T-helper 2 cell treated with Interferon-gamma antibody and Interleukin-4, amounts not matched to agents 5 μg/mL and 100 μg/mL, for 36 hours (primary cell): Measurements from ENCODE around the gene TPSG1.
"Not testable (repeated sequence)": the region's sequence is repeated elsewhere in the genome, so short reads cannot be mapped to it uniquely, and the experiment has no call there.

Experiments
- DNase-seq: peaks from one replicate; pipeline ENCODE4 v3.0.0; 2021; ENCODE audit warnings: low spot score
- H3K27ac Mint-ChIP-seq: one replicate; pipeline ENCODE4 v1.8.0; 2021; ENCODE audit warnings: mild to moderate bottlenecking, mixed read lengths
- H3K27me3 Mint-ChIP-seq: one replicate; pipeline ENCODE4 v1.8.0; 2021; ENCODE audit warnings: low read depth, mixed read lengths
- H3K36me3 Mint-ChIP-seq: one replicate; pipeline ENCODE4 v1.8.0; 2021; ENCODE audit warnings: low read depth, mixed read lengths
- H3K4me1 Mint-ChIP-seq: one replicate; pipeline ENCODE4 v1.8.0; 2021; ENCODE audit warnings: low read depth, mixed read lengths
- H3K4me3 Mint-ChIP-seq: one replicate; pipeline ENCODE4 v1.8.0; 2022; ENCODE audit warnings: mild to moderate bottlenecking, moderate library complexity, mixed read lengths
- H3K9me3 Mint-ChIP-seq: one replicate; pipeline ENCODE4 v1.8.0; 2021; ENCODE audit warnings: mixed read lengths

Gene TPSG1

DNA sequence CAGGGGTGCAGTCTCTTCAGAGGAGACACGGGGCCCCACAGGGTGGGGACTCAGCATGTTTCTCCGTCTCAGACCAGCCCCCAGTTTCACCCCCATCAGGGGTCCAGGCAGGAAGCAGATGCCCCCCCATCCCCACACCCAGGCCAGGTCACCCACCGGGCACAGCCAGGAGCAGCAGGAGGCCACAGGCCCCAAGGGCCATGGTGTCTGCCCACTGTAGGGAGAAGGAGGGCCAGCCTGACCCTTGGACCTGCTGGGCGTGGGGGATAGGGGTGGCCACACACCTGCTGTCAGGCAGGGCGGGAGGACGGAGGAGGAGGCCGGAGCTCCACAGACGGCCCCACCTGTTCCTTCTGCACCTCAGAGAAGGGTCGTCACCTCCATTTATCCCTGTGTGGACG lies at the start of gene TPSG1:
Gene TPSG1 (minus strand): TSS at position 218 of the 401 bp plus-strand sequence. CDS start 16 bp downstream, at position 202.
- no peaks in the 10 kb centered on the region for H3K36me3 Mint-ChIP-seq
- H3K27me3 Mint-ChIP-seq = no peaks in the 10 kb centered on the region
- no peak within 1 kb of the TSS for H3K27ac Mint-ChIP-seq
- H3K4me3 Mint-ChIP-seq = no peak within 1 kb of the TSS
- DNase-seq = no peak
- no peaks in the 10 kb centered on the region for H3K4me1 Mint-ChIP-seq
- H3K9me3 Mint-ChIP-seq = no peaks in the 10 kb centered on the region

DNA sequence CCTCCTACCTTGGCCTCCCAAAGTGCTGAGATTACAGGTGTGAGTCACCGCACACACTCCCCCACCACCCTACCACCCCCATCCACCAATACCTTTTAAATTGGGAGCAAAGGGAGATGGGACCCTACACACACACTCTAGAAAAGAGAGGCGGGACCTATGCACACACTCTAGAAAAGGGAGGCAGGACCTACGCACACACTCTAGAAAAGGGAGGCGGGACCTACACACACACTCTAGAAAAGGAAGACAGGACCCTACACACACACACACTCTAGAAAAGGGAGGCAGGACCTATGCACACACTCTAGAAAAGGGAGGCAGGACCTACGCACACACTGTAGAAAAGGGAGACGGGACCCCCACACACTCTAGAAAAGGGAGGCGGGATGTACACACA lies 49.7 kb upstream of the TPSG1 start:
- no peak overlapping the region for H3K4me3 Mint-ChIP-seq
- no peak overlapping the region for H3K27ac Mint-ChIP-seq
- DNase-seq = no peak
- H3K27me3 Mint-ChIP-seq = no peaks in the 10 kb centered on the region
- no peaks in the 10 kb centered on the region for H3K4me1 Mint-ChIP-seq
- H3K9me3 Mint-ChIP-seq = no peaks in the 10 kb centered on the region
- no peaks in the 10 kb centered on the region for H3K36me3 Mint-ChIP-seq

DNA sequence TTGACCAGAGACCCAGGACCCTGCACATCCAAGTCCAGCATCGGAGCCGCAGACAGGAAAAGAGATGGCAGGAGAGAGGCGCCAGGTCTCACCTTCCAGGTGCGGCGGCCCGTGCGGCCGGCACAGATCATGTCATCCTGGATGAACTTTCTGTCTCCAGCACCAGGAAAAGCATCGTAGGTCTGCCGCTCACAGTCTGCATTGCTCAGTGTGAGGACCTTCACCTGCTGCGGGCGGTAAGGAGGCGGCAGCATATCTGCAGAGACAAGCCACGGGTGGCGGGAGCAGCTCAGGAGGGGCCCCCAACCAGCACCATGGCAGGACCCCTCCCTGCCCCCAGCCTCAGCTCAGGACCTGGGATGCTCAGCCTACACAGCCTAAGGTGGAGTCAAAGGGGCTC lies 48.7 kb upstream of the TPSG1 start:
- Mint-ChIP-seq H3K36me3 (no peaks in the 10 kb centered on the region), H3K27ac (no peak overlapping the region), H3K9me3 (no peaks in the 10 kb centered on the region), H3K4me3 (no peak overlapping the region), H3K4me1 (no peaks in the 10 kb centered on the region), H3K27me3 (no peaks in the 10 kb centered on the region)
- DNase-seq = no peak

DNA sequence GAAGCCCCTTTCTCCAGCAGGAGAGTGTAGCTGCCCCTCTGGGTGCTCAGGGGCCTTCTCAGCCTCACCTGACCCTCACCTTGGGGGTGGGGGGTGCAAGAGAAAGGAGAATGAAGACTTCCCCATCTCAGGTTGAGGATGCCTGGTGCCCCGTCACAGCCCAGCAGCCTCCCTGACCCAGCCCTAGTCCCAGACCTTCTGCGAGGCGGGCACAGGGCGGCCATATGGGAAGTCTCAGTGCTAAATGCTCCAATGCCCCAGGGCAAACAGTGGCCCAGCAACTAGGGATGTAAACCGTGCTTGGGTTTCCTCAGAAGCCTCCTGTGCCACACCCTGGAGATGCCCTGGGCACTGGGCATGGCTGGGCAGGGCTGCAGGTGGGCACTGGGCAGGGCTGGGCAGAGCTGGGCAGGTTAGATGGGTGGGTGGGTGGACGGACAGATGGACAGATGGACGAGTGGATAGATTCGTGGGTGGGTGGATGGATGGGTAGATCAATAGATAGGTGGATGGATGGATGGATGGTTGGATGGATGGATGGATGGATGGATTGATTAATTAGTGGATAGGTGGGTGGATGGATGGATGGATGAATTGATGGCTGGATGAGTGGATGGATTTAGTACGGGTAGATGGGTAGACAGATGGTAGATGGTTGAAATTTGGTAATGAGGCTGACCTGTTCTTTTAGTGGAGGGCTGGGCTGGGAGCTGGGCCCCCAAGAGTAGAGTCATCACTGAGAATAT lies 47.6 kb upstream of the TPSG1 start:
- Mint-ChIP-seq H3K27me3 (no peaks in the 10 kb centered on the region), H3K4me1 (no peaks in the 10 kb centered on the region), H3K4me3 (no peak overlapping the region), H3K27ac (no peak overlapping the region), H3K9me3 (no peaks in the 10 kb centered on the region), H3K36me3 (no peaks in the 10 kb centered on the region)
- DNase-seq = no peak

DNA sequence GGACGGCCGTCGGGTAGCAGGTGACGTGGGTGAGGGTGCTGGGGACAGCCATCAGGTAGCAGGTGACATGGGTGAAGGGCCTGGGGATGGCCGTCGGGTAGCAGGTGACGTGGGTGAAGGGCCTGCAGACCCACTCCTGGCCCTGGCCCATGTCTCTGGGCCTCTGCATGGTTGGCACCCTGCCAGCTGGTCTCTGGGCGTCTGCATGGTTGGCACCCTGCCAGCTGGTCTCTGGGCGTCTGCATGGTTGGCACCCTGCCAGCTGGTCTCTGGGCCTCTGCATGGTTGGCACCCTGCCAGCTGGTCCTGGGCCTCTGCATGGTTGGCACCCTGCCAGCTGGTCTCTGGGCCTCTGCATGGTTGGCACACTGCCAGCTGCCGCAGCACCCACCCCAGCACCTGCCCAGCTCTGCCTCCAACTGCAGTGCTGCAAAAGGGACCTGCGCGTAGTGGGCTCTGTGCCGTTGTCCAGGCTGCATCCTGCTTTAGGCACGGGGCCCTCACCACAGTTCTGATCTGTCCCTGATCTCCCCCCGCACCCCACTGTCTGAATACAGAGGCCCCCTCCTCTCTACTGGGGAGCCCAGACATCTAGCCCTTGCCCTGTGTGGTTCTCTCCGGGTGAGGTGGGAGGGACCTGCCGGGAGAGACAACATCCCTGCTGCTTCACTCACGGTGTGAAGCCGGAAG lies 46.8 kb upstream of the TPSG1 start:
- DNase-seq, H3K27ac Mint-ChIP-seq: not testable (repeated sequence)

DNA sequence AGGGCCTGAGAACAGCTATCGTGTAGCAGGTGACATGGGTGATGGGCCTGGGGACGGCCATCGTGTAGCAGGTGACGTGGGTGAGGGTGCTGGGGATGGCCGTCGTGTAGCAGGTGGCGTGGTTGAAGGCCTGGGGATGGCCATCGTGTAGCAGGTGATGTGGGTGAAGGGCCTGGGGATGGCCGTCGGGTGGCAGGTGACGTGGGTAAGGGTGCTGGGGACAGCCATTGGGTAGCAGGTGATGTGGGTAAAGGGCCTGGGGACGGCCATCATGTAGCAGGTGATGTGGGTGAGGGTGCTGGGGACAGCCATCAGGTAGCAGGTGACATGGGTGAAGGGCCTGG lies 46.3 kb upstream of the TPSG1 start:
- H3K27ac Mint-ChIP-seq = no peak overlapping the region

More for the DNA sequence above, 46.8 kb upstream of the TPSG1 start:
- not testable (repeated sequence) for H3K36me3 Mint-ChIP-seq, H3K9me3 Mint-ChIP-seq, H3K4me3 Mint-ChIP-seq, H3K27me3 Mint-ChIP-seq, H3K4me1 Mint-ChIP-seq

DNA sequence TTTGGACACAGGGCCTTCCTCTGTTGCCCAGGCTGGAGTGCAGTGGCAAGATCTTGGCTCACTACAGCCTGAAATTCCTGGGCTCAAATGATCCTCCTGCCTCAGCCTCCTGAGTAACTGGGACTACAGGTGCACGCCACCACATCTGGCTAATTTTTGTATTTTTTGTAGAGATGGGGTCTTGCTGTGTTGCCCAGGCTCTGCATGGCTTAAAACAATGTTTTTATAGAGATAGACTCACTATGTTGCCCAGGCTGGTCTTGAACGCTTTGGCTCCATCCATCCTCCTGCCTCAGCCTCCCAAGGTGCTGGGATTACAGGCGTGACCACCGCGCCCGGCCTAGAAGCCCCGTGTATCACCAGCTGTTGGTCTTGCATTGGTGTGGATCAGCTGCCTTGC lies 44.4 kb upstream of the TPSG1 start:
- H3K27ac Mint-ChIP-seq, H3K36me3 Mint-ChIP-seq, H3K27me3 Mint-ChIP-seq, DNase-seq, H3K4me3 Mint-ChIP-seq, H3K4me1 Mint-ChIP-seq, H3K9me3 Mint-ChIP-seq: not testable (repeated sequence)

More for the DNA sequence above, 46.3 kb upstream of the TPSG1 start:
- Mint-ChIP-seq H3K4me3 (no peak overlapping the region), H3K4me1 (no peaks in the 10 kb centered on the region), H3K36me3 (no peaks in the 10 kb centered on the region), H3K9me3 (no peaks in the 10 kb centered on the region), H3K27me3 (no peaks in the 10 kb centered on the region)
- DNase-seq = no peak

DNA sequence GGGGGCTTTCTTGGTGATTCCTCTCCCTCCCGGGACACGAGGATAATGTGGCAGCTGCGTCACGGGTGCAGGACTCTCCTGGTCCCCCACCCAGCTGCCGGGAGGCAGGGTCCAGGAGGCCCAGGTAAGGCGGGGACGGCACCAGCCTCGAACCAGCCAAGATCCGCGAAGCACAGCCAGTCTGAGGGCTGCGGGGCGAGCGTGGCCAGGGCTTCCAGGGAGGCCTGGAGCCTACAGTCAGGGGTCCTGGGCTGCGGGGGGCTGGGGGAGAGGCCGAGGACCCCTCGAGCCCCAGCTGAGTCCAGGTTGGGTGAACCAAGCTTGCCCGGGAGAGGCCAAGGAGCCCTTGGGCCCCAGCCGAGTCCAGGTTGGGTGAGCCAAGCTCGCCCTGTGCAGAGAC lies 40.8 kb upstream of the TPSG1 start:
- H3K9me3 Mint-ChIP-seq = peaks cover 10% of the 10 kb centered on the region
- no peak overlapping the region for H3K4me3 Mint-ChIP-seq
- H3K27ac Mint-ChIP-seq = no peak overlapping the region
- peaks cover 10% of the 10 kb centered on the region for H3K27me3 Mint-ChIP-seq
- H3K36me3 Mint-ChIP-seq = no peaks in the 10 kb centered on the region
- DNase-seq = no peak
- no peaks in the 10 kb centered on the region for H3K4me1 Mint-ChIP-seq

DNA sequence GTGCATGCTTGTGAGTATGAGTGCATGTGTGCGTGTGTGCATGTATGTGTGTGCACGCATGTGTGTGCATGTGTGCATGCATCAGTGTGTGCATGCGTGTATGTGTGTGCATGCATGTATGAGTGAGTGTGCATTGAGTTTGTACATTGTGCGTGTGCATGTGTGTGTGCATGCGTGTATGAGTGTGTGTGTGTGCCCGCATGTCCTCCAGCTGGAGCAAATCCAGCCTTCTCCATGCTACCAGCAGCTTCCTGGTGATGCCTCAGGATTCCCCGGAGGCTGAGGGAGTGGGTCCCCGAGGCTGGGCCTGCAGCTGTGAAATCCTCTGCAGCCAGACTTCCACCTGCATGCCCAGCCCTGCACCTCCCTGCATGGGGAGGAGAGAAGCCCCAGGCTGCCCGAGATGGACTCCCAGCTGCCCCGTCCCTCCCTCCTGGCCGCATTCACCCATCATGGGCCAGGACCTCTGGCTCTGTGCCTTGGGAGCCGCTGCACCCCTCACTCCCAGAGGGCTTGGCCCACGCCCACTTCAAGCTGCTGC lies 40.1 kb upstream of the TPSG1 start:
- Mint-ChIP-seq H3K4me3 (no peak overlapping the region), H3K4me1 (no peaks in the 10 kb centered on the region), H3K9me3 (peaks cover 10% of the 10 kb centered on the region), H3K36me3 (no peaks in the 10 kb centered on the region), H3K27ac (no peak overlapping the region), H3K27me3 (peaks cover 14% of the 10 kb centered on the region)
- DNase-seq = no peak

DNA sequence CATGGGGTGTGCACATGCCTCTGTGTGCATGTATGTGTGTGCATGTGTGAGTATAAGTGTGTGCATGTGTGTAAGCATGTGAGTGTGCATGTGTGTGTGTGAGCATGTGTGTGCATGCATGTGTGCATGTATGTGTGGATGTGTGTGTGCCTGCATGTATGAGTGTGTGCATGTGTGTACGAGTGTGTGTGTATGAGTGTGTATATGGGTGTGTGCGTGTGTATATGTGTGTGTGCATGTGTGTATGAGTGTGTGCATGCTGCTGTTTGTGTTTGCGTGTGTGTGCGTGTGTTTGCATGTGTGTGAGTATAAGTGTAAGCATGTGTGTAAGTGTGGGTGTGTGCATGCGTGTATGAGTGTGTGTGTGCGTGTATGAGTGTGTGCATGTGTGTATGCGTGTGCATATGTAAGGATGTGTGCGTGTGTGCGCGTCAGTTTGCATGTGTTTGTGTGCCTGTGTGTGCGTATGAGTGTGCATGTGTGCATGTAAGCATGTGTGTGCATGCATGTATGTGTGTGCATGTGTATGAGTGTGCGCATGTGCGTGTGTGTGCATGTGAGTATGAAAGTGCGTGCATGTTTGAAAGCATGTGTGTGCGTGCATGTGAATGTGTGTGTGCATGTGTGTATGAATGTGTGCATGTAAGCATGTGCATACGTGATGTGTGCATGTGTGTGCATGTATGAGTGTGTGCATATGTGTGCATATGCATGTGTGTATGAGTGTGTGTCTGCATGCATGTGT lies 39.4 kb upstream of the TPSG1 start:
- no peak overlapping the region for H3K27ac Mint-ChIP-seq

DNA sequence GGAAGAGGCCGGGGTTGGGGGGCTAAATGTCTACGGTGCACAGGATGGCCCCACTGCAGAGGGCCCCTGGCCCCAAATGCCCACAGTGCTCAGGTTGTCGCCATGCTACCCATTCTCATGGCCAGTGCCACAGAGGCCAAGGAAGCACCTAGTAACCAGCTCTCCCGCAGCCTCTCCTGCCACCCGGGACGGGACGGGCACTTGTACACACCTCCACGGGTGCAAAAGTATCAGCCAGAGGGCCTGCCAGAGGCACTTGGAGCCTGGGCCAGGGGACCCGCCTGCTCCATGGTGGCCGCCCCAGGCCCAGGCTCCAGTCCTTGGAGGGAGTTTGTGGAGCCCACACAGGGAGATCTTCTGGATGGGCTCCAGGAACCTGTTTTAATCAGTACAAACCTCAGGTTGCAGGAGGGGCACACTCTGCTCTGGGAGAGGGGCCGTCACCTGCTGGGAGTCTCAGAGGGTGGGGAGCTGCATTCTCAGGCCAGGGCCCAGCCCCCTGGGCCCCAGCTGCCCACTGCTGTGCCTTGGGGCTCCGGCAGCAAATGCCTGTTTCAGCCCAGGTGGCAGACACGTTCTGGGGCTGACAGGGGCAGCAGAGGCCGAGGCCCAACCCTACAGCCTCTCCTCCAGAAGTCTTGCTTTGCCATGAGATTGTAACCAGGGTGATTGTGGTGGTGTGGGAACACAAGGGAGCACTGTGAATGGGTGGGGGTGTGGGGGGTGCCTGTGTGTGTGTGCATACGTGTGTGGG lies 38.7 kb upstream of the TPSG1 start:
- Mint-ChIP-seq H3K9me3 (peaks cover 10% of the 10 kb centered on the region), H3K27me3 (peaks cover 18% of the 10 kb centered on the region), H3K27ac (no peak overlapping the region), H3K4me1 (peaks cover 5% of the 10 kb centered on the region), H3K36me3 (no peaks in the 10 kb centered on the region), H3K4me3 (no peak overlapping the region)
- no peak for DNase-seq

More for the DNA sequence above, 39.4 kb upstream of the TPSG1 start:
- Mint-ChIP-seq H3K4me3 (no peak overlapping the region), H3K4me1 (no peaks in the 10 kb centered on the region), H3K36me3 (no peaks in the 10 kb centered on the region), H3K9me3 (peaks cover 10% of the 10 kb centered on the region), H3K27me3 (peaks cover 14% of the 10 kb centered on the region)
- no peak for DNase-seq

DNA sequence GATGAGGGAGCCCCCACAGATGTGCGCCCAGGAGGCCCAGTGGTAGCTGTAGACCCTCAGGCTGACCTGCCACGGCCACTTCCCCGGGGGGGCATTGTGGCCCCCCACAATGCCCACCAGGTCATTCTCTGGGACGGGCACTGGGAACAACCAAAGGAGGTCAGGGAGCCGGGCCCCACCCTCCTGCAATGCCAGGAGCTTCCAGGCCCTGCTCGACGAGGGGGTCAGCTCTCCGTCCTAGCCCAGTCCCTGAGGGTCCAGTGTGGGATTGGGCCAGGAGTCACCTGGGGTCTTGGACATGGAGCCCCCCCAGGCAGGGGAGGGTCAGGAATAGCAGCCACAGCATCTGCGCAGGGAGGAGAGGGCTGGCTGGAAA lies 37.8 kb upstream of the TPSG1 start:
- H3K4me1 Mint-ChIP-seq = peaks cover 5% of the 10 kb centered on the region
- H3K27me3 Mint-ChIP-seq = peaks cover 18% of the 10 kb centered on the region
- H3K27ac Mint-ChIP-seq = no peak overlapping the region
- H3K36me3 Mint-ChIP-seq = no peaks in the 10 kb centered on the region
- H3K4me3 Mint-ChIP-seq = no peak overlapping the region
- peaks cover 10% of the 10 kb centered on the region for H3K9me3 Mint-ChIP-seq
- DNase-seq = no peak

DNA sequence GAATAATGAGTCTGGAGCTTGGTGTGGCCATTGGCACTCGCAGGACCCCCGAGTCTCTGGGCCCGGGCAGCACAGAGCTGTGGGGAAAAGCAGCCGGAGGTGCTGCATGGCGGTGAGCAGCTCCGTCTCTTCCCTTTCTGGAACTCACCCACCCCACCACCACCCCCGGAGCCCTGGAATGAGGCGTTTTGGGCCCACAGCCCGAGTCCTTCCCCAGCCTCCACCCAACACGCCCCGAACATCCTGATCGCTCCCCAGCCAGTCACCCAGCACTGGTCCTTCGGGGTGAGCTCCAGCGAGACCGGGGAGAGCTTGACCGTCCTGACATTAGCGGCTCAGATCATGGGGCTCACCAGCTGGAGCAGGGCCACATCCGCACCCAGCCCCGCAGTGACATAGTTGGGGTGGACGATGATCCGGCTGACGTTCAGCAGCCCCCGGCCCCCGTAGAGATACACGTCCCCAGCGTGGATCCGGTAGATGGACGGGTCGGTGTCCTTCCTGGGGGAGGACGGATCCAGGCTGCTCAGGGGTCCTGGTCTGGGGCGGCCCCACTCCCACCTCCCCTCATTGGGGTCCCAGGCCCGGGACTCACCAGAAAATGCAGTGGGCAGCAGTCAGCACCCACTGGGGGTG lies 37.3 kb upstream of the TPSG1 start:
- peaks cover 10% of the 10 kb centered on the region for H3K9me3 Mint-ChIP-seq
- H3K27ac Mint-ChIP-seq = no peak overlapping the region
- no peak for DNase-seq
- no peak overlapping the region for H3K4me3 Mint-ChIP-seq
- peaks cover 5% of the 10 kb centered on the region for H3K4me1 Mint-ChIP-seq
- H3K36me3 Mint-ChIP-seq = no peaks in the 10 kb centered on the region
- peaks cover 18% of the 10 kb centered on the region for H3K27me3 Mint-ChIP-seq
